NCI-H524 (cell line): ENCODE data around the gene GALNT2.

Experiments
- DNase-seq, 2 experiments: peaks; one replicate each; lab custom pipeline; 2025; lab: John Stamatoyannopoulos, UW

Gene GALNT2

DNA sequence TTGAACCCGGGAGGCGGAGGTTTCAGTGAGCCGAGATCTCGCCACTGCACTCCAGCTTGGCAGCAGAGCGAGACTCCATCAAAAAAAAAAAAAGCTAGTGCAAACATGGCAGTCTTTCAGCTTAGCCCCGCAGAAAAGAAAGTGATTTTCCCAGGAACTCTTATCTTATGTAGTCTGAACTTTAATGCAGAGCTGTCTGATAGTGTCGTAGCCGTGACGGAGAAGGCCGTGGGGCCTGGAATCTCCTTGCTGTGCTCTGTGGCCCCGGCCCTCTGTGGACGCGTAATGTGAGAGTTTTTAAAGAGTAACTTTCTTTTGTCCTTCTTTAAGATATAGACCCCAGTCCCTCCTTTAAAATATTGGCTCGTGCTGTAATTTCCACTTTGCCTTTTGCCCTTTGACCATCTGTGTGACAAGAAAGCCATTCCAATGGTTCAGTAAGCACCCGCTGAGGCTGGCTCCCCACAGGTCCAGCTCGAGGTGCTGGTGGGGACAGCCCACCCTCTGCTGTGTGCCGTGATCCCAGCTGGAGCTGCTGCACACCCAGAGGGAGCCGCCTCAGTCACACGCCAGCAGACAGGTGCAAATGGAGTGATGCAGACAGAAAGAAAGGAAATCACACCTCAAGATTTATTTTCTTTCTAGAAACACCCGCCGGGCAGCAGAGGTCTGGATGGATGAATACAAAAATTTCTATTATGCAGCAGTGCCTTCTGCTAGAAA lies 195.1 kb downstream of the GALNT2 start:
- DNase-seq = no peak

DNA sequence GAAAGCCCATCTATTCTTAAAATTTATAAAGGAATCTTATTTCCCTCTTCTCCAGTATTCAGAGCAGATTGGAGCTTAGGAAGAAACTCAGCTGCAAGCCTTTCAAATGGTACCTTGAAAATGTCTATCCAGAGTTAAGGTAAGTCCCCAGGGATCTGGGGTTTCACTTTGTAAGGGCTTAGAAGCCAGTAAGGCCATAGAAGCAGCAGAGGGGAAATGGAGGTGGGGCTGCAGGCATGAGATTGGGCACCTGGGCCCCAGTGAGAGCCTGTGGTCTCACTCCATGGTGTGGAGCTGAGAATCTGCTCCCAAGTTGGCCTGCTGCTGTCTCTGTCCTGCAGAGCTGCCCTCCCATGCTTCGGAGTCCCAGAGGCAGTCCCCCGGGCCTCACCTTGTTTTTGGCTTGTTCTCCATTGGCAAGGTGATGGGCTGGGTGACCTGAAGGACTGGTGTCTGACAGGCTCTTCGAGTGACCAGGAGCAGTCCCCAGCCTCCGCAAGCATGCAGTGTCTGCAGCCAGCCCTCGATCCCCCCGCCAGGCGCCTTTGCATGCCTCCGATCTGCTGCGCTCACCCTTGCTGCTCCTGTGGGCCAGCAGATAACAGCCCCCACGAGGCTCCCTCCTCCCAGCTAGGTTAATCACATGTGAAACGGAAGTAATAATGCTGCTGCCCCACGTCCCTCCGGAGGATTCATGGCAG lies 196.0 kb downstream of the GALNT2 start:
- peak in 1 of 2 experiments; percentile 6 for DNase-seq

DNA sequence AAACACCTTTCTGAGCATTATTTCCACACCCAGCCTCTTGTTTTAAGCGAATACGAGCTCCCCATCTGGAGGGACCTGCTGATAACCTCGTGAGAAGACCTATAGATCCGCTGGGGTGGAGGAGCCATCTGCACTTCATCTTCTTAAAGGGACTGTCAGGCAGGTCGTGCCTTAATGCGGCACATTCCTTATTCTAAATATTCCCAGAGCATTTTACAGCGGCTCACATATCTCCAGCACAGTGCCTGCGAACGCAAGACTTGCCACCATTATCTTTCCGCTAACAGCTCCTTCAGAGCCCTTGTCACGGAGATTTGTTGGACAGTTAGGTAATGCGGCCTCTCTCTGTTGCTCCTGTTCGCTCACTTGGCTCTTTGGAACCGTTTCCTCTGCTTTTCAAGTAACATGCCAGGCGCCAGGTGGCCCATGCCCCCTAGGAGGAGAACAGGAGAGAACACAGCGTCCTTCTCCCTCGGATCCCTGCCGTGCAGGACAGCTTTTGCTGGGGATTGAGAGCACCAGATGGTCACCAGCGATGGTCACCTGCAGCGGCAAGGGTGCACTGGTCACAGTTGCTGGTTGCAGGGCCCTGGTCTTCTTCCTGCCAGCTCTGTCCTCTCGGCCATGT lies 196.6 kb downstream of the GALNT2 start:
- DNase-seq = peak; percentile 41 to 56

DNA sequence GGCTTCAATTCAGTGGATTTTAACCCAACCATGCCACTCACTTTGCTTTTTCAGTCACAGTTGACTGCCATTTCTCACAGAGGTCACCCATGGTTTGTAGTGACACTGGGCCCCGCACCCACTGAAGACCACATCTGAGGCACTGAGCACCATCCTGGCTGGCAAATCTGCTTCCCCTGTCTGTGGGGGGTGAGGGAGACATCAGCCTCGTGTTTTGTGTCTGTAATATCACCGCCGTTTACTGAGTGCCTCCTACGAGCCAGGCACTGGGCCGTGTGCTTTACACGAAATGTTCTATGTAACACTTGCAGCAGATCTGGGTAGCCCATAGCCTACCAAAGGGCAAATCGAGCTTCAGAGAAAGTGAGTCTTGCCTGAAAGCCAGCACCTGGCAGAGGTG lies 197.3 kb downstream of the GALNT2 start:
- DNase-seq = no peak

DNA sequence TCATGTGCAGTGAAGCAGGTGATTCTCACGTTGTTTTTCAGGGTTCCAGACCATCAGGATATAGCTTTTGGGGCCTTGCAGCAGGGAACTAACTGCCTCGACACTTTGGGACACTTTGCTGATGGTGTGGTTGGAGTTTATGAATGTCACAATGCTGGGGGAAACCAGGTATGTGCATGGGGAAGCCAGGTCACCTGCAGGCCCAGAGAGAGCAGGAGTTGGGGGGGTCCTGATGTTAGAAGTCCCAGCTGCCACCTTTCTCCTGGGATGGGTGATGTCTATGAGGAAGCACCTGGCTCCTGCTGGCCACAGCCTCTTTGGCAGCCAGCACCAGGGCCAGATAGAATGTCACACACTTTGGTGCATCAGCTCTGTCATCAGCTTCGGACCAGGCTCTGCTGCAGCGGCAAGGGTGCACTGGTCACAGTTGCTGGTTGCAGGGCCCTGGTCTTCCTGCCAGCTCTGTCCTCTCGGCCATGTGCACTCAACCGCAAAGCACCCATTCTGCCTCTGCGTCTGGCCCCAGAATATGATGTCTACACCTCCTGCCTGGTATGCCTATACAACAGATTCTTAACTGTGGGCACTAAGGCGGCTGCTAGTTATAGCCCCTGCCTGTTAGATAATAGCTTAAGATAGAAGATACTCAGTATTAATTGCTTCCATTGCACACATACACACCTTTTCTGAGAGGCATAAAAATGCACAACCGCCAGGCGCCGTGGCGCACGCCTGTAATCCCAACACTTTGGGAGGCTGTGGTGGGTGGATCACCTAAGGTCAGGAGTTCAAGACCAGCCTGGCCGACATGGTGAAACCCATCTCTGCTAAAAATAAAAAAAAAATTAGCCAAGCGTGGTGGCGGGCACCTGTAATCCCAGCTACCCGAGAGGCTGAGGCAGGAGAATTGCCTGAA lies 198.4 kb downstream of the GALNT2 start:
- no peak for DNase-seq

DNA sequence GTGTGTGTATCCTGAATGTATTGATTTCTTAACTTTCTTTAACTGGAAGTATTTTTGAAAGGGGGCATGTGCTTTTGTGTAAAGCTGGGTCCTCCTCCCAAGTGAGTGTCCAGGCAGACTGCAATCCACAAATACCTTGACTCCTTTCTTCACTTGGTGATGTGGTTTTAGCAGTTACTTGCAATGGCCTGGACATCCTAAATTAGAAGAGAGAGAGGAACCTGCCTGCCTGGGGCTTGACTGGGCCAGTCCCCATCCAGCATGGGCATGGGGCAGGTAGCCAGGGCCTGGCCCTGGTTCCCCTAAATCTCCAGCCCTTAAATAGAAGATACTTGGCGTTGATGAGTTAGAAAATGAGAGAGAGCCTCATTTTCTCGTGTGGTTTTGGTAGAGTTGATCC lies 199.4 kb downstream of the GALNT2 start:
- DNase-seq = no peak

DNA sequence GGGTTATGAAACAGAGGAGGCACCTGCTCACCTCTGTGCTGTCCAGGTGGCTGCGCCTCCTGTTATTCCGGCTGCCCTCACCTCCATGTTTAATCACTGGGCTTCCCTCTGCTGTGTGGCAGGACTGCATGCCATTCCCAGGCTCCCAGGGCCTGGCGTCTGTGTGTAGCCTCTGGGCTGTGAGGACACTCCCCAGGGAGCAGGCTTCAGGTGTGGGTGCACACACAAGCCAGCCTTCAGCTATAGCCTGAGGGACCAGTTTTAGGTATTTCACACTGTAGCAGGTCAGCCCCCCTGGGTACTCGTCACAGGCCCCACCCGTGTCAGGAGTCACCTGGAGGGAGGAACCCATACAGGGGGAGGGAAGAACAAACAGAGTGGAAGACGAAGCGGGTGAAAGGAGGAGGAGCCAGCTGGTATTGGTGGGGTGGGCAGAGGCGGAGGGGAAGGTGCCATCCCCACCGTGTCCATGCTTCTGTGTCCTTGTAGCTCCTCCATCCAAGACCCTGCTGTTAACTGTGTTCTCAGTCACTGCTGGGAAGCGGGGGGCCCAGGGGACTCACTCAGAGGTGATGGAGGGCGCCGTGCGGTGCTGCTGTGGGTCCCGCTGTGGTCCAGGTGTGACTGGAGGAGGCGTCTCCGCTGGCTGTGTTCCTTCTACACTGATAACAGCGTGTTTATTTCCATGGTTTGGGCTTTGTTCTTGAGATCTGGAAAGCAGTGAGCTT lies 200.5 kb downstream of the GALNT2 start:
- DNase-seq = no peak

- peak; percentile 18 to 54 for DNase-seq
Measured at GRCh38 chr1:230268371-230269170, 201.5 kb downstream of the GALNT2 start.

- no peak for DNase-seq
Measured at GRCh38 chr1:230270185-230270558, 203.1 kb downstream of the GALNT2 start.

DNA sequence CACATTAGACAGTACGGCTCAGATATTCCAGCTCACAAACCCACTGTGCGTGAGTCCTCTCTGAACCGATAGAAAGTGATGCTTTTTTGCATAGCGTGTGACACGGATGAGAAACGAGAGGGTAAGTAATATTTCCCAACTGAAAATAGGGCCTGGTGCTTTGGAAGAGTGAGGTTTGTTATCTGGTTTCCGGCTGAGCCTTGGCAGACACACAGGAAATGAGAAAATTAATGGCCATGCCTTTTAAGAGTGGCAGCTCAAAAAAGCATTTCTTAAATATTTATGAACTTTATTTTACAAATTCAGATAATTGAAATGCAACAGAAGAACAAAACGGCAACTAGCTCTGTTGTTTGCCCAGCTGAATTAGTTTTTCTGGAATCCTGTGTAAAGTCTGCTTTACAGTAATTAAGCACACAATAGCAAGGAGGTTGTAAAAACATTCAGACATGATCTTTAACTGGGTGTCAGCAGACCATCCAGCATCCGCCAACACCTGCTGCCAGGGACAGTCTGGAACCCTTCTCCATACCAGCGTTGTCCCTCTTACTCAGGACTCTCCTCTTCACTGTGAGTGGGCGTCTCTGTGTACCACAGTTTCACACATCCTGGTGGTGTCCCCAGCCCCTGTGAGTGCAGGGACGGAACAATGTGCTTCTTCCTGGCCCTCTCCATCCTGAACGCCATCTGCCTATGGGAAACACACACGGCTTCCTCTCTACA lies 203.7 kb downstream of the GALNT2 start:
- no peak for DNase-seq

DNA sequence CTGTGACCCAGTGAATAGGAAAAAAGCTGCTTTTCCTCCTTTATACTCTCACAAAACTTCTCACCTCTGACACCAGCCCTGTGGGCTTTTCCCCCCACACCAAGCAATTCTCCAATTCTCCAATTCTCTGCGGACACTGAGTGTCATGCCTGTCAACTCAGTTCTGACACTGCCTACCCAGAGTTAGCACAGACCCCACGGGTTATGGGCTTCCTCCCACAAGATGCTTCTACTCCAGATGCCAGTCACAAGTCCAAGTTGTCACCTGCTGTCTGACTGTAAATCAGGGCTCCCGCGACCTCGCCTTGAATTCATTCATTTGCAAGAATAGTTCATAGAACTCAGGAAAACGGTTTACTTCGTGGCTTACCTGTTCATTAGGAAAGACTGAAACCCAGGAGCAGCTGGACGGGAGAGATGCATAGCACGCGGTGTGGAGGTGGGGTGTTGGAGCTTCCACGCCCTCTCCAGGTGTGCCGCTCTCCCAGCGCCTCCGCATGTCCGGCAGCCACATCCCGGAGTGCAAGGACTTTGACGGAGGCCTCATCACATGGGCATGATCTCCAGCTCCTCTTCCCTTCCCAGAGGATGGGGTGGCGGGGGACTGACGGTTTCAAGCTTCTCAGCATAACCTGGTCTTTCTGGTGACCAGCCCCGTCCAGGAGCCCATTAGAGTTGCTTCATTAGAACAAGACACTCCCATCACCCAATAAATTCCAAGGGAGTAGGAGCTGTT lies 204.4 kb downstream of the GALNT2 start:
- DNase-seq = no peak

- DNase-seq = no peak
Measured at GRCh38 chr1:230272557-230272956, 205.5 kb downstream of the GALNT2 start.

GRCh38 chr1:230273141-230273710 lies 206.2 kb downstream of the GALNT2 start:
- DNase-seq = no peak

- no peak for DNase-seq
Measured at GRCh38 chr1:230274254-230274653, 207.2 kb downstream of the GALNT2 start.

GRCh38 chr1:230276401-230276800 lies 209.4 kb downstream of the GALNT2 start:
- DNase-seq = no peak

DNA sequence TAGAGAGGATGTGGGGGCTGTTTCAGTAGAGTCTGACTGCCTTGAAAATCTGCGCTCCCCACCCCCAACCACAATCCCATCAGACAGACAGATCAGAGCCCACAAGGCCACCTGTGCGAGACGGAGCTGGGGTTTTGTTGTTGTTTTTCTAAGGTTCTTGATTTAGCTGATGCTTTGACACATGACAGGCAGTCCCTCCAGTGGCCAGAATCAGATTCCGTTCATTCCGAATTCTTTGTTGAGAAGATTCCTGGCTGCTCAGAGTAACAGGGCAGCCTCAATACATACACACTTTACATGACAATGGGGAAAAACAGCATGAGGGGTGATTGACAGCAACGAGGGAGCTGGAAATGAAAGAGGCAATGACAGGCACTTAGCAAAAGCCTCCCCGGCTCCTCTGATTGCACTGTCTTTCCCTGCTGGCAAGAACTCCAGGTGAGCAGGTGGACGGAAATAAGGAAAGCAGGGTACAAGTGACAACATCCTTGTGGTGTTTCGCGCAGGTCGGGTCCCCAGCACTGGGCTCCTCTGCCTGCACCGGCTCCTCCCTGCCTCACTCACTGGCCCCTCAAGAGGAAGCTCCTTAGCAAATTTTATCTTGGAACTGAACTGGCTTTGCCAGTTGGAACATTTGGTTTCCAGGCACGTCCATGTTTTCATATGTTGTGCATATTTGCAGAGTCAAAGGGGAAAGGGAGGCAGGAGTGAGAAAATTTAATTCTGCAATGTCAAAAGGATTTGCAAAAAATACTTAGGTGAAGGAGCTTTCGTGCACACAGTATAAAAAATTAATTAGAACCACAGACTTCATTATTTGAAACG lies 210.4 kb downstream of the GALNT2 start:
- DNase-seq = no peak

DNA sequence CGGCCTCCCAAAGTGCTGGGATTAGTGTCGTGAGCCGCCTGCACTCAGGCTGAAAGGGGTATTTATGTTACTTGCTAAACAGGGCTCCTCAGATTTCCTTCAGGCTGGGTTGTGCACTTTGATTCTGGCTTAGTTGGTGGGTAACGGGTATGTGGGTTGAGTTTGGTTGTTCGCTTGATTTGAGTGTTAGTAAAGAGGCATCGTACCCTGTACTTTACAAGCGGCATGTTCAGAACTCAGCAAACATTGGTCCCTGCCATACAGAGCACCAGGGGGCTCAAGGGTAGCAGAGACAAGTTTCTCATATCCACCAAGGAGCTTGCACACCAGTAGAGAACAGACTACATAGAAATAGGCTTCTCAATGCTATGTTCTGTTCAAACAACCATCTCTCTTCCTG lies 211.3 kb downstream of the GALNT2 start:
- no peak for DNase-seq
